Measurements from ENCODE around the gene TNRC18. TPM values are rescaled to one million over a fixed set of nuclear protein-coding genes. Genes with fewer than 3 reads are reported as not detected.

Gene TNRC18
- total RNA-seq, 1 experiment from 2014 or later, result 21.3 TPM

GRCh38 chr7:5406957-5407945 is 16.4 kb downstream of the TNRC18 start:
- no peak for DNase-seq (ENCODE audit: low read depth)

- DNase-seq (ENCODE audit: low read depth), result no peak
Measured at GRCh38 chr7:5404421-5404826, 19.2 kb downstream of the TNRC18 start.

DNA sequence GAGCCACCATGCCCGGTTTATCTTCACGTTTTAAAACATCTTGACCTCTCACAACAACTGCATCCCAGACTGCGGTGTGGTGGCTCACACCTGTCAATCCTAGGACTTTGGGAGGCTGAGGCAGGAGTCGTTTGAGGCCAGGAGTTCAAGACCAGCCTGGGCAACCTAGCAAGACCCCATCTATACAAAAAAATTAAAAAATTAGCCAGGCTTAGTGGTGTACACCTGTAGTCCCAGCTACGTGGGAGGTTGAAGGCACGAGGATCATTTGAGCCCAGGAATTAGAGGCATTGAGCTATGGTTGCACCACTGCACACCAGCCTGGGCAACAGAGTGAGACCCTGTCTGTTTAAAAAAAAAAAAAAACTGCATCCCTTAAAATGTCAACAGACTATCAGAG is 20.2 kb downstream of the TNRC18 start:
- no peak for DNase-seq (ENCODE audit: low read depth)

GRCh38 chr7:5397736-5398135 is 25.9 kb downstream of the TNRC18 start:
- no peak for DNase-seq (ENCODE audit: low read depth)

- DNase-seq (ENCODE audit: low read depth), result peak; percentile 29
Measured at GRCh38 chr7:5396999-5397663, 26.5 kb downstream of the TNRC18 start.

DNA sequence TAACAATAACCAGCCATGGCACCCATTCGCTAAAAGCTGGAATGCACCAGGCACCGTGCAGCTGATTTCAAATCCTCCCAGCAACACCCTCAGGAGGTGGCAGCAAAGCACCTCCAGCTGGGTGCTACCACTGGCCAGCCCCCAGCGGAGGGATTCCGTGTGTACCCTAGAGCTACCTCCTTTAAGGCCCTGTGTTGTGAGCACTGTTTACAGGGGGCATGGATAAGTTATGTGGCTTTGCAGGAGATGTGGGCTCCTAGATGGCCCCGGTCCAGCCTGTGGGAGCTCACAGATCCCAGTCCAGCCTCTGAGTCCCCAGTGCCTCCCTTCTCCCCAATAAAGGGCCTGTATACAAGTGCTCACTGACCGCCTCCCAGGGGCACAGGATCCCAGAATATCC is 27.1 kb downstream of the TNRC18 start:
- no peak for DNase-seq (ENCODE audit: low read depth)

DNA sequence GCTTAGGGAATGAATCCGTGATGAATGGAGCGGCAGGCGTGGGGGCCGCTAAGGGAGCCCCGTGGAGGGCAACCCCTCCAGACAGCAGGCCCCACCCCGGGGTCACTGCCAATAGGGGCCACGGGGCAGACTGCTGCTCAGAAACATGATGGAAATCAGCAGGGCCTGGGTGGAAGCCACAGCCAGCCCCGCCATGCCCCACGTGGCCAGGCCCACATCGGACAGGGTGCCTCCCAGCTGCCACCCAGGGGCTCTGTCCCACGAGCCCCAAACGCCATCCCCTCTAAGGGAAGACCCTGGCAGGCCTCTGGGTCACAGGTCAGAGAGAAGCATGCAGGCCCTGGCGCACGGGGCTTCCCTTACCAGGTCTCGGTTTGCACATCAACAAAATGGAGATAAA is 28.4 kb downstream of the TNRC18 start:
- no peak for DNase-seq (ENCODE audit: low read depth)

DNA sequence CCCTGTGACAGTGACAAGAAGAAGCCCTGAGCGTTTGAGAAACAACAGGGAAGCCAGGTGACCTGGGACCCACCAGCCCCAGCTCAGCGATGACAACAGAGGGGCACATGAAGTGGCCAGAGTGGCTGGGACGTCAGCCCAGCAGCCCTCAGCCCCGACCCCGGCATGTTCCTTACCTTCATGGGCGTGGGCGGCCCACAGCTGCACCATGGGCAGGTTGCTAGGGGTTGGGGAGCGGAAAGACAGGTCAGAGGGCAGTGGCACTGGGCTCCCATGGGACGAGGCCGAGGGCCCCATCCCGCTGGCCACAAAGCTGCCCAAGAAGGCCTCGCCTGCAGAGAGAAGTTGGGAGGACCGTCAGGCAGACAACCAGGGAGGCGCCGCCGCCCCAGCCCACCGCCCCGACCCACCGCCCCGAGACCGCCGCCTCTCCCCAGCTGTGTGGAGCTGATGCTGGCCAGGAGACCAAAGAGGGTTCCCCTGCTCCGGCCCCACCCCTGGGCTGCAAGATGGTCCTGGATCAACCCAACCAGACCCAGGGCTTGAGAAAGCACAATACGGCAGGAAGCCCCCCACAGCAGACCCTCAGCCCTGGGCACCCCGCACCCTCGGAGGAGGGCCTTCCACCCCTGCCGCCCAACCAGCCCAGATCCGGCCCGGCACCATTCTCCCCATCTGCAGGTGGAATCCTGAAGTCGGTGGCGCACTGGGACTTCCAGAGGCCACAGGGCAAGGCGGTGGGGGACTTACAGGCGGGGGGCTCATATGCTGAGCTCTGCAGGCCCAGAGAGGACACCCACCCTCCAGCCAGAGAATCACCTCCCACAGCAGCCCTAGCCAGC is 29.1 kb downstream of the TNRC18 start:
- no peak for DNase-seq (ENCODE audit: low read depth)

- no peak for DNase-seq (ENCODE audit: low read depth)
Measured at GRCh38 chr7:5393748-5394147, 29.9 kb downstream of the TNRC18 start.

DNA sequence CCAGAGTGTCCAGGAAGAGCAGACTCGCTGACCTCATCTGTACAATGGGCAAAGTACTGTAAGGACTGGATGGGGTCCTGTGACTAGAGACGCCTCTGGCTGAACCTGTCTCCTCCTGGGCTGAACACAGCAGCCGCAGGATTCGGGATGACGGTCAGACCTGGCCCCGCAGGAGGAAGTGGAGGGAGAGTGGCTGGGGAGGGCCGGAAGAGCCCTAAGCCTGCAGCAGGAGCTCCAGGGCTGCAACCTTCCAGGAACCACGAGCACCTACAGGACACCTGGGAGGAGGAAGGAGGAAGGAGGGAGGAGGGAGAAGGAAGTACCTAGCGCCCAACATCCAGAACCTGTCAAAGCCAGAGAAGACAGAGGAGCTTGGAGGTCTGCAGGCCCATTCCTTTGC is 30.3 kb downstream of the TNRC18 start:
- no peak for DNase-seq (ENCODE audit: low read depth)

DNA sequence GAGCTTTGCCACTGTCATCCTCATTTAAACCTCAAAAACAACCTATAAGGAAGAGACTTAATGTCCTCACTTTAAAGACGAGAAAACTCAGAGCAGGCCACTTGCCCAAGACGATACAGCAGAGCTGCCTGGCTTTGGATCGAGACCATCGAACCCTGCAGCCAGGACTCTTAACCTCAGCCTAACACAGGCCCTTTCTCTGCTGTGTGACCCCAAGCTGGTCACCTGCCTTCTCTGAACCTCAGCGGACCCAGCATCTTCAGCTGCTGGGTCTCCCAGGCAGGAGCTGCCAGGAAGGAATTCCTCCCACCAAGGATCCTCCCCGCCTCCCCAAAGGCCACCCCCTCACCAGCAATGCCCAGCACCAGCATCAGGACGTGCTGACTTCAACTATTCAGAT is 32.7 kb downstream of the TNRC18 start:
- no peak for DNase-seq (ENCODE audit: low read depth)

DNA sequence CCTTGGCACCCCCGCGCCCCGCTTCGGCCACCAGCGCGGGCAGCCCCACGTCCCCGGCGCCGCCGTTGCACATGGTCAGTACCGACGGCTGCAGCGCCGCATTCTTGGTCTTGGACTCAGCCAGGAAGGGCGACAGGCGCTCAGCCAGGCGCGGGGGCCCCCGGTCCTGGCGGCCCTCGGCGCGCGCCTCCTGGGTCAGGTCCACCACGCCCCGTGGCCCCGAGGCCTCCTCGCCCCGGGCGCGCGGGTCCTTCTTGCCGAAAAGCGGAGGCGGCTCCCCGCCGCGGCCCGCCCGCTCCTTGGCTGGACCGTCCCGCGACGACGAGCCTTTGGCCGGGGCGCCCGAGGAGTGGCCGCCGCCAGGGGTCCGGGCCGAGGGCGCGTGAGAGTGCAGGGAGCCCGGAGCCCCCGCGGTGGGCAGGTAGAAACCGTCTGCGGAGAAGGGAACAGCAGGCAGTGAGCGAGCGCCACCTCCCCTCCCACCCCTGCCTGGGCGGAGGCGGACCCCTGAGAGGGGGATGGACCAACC is 34.7 kb downstream of the TNRC18 start:
- DNase-seq (ENCODE audit: low read depth), result no peak

DNA sequence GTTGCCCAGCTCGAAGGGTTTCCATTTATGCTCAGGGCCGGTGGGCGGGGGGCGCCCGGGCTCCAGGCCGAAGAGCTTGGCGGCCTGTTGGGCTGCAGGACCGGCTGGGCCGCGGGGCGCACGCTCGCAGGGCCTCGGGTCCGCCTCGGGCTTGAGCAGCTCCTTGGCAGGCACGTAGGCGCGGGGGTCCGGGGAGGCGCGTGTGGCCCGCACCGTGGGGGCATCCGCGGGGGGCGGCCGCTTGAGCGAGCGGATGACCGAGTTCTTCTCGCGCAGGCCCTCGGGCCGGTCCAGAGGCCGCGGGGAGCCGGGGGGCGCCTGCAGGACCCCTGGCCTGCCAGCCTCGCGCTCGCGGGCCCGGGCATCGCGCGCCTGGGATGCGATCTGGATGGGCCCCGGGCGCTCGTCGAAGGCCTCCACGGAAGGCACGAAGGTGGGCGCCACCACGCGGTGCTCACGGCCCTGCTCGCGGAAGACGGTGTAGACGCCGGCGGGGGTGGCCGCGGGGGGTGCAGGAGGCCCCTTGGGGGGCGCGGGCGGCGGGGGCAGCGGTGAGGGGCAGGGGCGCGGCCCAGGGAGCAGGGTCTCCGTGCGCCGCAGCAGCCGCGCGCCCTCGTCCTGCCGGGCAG is 35.2 kb downstream of the TNRC18 start:
- no peak for DNase-seq (ENCODE audit: low read depth)

GRCh38 chr7:5387711-5388245 is 35.9 kb downstream of the TNRC18 start:
- DNase-seq (ENCODE audit: low read depth), result no peak

GRCh38 chr7:5384618-5385017 is 39.0 kb downstream of the TNRC18 start:
- no peak for DNase-seq (ENCODE audit: low read depth)

DNA sequence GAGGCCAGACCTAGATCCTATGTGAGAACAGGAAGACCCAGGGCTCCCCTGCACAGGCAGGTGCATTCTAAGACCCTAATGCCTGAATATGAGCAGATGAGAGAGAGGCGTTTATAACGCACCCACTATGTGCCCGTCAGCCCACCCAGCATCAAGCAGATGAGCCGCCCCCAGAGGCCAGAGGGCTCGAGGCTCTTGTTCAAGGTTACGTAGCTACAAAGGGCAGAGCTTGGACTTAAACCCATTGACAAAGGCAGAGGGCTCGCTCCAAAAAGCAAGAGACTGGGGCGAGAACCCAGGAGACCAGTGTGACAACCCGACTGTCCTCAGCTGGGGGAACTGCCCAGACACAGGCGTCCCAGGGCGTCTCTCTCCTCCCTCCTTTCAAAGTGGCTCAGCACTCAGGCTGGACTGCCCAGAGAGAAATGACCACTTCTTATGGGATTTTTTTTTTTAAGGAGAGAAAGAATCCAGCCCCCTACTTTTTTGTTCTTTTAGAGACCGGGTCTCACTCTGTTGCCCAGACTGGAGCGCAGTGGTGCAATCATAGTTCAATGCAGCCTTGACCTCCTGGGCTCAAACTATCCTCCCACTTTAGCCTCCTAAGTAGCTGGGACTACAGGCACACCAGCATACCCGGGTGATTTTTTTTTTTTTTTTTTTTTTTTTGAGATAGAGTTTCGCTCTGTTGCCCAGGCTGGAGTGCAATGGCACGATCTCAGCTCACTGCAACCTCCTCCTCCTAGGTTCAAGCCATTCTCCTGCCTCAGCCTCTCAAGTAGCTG is 40.1 kb downstream of the TNRC18 start:
- no peak for DNase-seq (ENCODE audit: low read depth)

DNA sequence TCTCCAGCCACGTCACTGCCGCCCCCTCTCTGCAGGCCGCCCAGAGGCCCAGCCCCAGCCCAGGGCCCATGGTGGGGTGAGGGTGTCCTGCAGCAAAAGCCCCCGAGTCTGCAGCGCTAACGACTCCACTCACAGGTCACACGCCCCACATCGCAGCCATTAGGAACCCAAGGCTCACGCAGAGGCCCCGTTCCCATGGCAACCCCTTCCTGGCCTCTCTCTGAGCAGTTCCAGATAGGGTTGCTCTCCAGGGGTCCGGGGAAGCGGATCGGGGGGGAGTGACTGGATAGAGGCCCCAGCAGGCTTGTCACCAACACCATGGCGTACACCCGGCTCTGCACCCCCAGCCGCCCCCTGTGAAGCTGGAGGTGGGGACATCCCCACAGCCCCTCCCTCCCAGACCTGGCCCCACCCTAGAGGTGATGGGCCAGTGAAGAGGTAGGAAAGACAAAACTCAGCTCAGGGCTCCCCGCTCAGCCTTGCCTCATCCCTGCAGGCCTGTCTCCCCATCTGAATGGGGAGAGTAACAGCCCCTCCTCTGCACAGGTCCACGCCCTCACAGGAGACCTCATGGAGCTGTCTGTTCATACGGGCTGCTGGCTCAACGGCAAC is 41.2 kb downstream of the TNRC18 start:
- no peak for DNase-seq (ENCODE audit: low read depth)

- DNase-seq (ENCODE audit: low read depth), result no peak
Measured at GRCh38 chr7:5381071-5381772, 42.4 kb downstream of the TNRC18 start.

All from M059J (cell line).